Embryonic facial prominence (tissue), 1 donor: Measurements from ENCODE around the gene ARHGAP19.
"Not testable (repeated sequence)": the region's sequence is repeated elsewhere in the genome, so short reads cannot be mapped to it uniquely, and the experiment has no call there.

Experiments
- DNase-seq: peaks from one replicate; pipeline ENCODE4 v3.0.0-alpha.2; 2016; ENCODE audit errors: extremely low spot score

Gene ARHGAP19

DNA sequence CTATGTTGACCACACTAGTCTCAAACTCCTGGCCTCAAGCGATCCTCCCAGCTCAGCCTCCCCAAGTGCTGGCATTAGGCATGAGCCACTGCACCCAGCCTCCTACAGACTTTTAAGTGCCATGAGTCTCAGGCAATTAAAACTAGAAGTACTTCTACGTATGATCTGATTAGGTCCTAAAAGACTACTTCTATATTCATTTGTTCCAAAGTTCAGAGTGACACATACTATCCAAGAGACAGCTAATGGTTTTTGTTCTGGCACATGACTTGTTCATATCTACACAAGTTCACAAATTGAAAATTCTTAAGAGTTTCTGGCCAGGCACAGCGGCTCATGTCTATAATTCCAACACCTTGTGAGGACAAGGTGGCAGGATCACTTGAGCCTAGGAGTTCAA, 11.7 kb downstream of the ARHGAP19 start:
- no peak for DNase-seq

DNA sequence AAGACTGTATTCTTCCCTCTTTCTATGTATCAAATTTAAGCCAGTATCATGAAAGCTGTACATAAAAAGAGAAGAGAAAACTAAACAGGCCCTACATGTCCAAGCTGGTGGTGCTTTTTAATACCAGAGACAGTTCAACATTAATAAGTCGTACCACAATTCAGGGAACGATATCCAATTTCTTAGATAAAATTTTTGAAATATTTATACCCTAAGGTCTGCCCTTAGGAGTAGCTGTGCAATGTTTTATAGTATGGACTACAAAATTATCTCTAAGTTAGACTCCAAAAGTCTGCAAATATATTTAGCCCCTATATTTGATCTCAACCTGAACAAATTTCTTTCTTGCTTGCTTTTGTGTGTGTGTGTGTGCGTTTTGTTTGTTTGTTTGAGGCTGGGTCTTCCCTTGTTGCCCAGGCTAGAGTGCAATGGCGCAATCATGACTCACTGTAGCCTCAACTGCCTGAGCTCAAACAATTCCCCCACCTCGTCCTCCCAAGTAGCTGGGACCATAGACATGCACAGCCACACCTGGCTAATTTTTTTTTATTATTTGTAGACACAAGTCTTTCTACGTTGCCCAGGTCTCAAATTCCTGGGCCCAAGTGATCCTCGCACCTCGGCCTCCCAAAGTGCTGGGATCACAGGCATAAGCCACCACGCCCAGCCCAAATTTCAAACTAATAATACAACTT, 13.2 kb downstream of the ARHGAP19 start:
- no peak for DNase-seq

DNA sequence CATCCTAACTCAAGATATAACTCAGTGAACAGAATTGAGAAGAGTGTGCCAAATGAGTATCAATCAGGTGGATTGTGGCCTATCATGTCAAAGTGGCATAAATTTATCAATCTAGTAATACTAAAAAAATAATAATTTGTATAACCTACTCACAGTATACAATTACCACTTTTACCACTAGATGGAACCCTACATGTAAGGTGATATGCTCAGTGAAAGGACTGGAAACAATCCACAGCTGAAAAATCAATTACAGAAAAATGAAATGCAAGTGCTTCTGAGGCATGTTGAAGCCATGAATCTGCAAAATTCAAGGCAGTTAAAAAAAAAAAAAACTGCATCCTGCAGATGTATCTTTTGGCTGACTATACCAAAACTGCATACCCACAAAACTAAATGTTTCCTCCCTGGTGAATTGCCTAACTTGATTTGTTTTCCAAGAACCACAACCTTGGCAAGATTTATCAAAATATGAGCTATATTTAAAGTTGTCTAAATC, 13.9 kb downstream of the ARHGAP19 start:
- peak; percentile 83 for DNase-seq

DNA sequence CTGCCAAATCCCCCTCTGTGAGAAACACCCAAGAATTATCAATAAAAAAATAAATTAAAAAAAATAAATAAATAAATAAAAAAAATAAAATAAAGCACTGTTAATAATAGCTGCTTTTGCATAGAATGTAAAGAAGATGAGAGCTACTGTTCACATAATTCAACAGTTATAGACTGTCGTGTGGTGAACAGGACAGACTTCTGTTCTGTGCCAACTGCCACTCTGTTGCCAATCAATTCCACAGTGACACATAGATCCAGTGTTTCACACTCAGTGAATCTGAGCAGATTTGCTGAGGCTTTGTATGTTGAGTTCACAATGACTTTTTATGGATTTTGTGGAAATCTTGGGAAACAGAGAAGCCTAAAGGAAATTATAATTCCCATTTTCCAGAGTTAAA, 14.9 kb downstream of the ARHGAP19 start:
- DNase-seq = no peak

DNA sequence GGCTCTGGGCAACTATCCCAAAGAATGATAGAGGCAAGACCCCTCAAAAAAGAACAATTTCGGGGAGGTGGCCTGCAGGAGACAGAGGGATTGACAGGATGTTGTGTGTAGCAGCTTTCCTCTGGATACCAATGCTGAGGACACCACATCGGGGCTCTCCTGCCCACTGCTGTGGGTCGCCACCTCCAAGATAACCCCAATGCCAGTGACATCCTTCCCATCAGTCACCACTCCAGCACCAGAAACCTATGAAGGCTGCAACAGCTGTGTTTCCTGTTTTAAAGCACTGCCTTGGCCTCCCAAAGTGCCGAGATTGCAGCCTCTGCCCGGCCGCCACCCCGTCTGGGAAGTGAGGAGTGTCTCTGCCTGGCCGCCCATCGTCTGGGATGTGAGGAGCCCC, 17.6 kb downstream of the ARHGAP19 start:
- DNase-seq = no peak

DNA sequence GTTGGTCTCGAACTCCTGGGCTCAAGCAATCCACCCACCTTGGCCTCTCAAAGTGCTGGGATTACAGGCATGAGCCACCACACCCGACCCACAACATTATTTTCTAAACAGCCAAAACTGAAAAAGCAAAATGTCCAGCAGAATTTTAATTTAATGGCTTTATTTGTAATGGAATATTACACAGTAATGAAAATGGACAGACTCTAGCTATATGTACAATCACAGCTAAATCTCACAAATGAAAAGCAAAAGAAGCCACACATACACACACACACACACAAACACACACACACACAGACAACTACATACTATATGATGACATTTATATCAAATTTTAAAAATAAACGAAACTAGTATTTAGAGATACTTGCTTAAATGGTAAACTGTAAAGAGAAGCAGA, 18.7 kb downstream of the ARHGAP19 start:
- no peak for DNase-seq

DNA sequence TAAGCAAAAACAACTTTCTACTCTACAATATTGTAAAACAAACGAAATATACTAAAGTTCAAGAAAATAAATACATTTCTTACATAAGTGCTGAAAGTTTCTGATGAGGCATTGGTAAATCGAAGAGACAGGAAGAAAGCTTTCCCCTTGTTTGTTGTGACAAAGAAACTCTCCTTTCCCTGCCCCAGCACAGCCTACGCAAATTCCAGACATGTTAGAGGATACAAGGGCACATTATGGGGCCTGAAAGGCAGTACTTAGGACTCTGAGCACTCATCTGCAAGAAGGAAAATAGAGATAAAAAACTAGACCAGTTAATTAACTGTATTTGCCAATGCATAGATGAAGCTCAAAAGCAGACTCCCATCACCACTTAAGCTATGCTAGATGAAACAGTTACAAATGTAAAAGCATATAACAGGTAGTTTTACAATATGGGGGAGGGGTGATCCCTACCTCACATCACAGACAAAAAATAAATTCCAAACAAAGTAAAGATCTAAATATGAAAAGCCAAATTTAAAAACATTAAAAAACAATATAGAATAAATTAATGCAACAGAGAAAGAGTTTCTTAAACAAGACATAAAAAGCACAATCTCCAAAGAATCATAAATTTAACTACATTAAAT, 21.8 kb downstream of the ARHGAP19 start:
- no peak for DNase-seq

DNA sequence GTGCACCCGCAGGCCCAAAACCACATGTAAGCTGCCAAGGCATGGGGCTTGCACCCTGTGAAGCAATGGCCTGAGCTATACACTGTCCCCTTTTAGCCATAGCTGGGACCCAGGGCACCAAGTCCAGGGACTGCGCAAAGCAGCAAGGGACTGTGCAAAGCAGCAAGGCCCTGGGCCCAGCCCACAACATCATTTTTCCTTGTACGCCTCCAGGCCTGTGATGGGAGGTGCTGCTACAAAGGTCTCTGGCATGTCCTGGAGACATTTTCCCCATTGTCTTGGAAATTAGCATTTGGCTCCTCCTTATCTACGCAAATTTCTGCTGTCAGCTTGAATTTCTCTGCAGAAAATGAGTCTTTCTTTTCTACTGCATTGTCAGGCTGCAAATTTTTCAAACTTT, 24.8 kb downstream of the ARHGAP19 start:
- DNase-seq = no peak

DNA sequence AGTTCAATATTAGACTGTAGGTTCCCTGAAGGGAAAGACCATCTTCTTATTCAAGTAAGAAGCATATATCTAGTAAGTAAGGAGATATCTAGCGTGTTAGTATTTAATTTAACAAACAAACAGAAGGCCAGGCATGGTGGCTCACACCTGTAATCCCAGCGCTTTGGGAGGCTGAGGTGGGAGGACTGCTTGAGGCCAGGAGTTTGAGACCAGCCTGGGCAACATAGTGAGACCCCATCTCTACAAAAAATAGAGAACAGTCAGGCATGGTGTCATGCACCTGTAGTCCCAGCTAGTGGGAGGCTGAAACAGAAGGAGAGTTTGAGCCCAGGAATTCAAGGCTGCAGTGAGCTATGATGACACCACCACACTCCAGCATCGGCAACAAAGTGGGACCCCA, 27.3 kb downstream of the ARHGAP19 start:
- not testable (repeated sequence) for DNase-seq

DNA sequence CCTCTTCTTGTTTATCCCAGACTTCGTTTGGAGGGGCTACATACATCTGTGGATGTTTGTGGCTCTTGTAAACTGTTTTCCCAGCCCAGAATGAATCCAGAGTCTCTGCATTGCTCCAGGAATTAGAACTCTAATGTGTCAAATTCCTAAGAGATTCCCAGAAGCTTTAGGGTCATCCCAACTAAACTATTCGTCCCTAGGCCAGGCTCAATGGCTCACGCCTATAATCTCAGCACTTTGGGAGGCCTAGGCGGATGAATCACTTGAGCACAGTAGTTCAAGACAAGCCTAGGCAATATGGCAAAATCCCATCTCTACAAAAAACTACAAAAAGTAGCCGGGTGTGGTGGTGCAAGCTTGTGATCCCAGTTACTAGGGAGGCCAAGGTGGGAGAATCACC, 28.5 kb downstream of the ARHGAP19 start:
- DNase-seq = no peak

DNA sequence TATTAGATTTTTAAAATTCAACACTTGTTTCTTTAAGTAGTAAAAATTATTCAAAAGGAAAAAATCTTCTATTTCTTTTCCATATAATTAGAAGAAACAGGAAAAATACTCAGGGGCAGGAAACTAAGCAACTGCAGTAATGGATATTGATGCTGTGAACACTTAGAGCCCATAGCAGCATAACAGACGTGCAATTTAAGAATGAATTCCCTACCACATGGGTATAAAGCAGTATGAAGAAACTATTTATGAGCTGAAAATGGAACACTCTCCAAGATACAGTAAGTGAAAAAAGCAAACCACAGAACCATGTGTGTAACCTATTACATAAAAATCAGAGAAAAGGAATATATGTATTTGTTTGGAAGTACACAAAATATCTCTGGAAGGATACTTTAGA, 30.8 kb downstream of the ARHGAP19 start:
- no peak for DNase-seq

DNA sequence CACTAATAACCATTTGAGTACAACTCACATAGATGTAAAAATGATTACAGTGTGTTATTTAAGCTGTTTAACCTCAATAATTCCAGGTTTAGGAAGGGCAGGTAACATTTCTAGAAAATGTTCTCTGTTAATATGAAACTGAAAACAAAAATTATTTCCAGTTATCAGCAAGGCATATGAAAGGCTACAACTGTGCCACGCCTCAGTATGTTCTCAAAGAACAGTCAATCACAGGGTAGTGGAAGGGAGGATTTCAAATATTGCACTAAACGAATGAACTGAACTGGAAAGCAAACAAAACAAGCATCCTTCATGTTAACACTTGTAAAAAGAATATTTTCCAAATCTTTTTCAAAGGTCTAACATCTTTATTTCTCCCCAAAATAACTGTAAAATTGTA, 31.3 kb downstream of the ARHGAP19 start:
- DNase-seq = no peak

DNA sequence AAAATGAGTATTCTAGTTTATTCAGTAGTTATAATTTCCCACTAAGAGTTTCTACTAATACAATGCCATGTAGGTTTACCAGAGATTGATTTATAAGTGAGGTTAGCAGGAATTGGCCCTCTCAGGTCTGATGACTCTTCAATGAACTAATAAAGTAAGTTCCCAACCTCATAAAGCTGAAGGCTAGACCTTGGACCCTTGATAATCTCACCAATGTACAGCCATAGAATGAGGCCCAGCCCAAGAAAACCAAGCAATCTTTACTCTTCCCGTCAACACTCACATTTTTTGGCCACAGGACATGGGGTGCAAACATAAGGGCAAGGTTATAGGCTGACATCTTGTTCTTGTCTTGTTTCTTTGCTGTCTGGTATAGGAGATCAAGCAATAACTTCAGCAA, 33.3 kb downstream of the ARHGAP19 start:
- DNase-seq = no peak

DNA sequence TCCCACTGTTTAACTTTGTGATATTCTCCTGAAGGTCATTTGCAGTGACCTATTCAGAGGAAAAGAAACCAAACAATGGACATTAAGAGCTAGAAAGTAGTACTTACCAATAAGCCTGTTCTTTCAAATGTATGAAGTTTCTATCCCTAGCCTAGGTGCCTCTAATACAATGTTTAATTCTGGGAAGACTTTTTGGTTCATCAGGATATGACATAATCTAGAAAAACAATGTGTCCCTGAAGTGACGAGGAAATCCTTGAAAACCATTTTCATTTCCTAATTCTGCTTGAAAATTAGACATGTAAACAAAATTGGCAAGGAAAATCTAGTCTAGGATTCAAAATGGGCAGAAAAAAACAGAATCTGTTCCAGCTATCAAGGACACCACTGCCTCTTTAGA, 36.1 kb downstream of the ARHGAP19 start:
- no peak for DNase-seq

DNA sequence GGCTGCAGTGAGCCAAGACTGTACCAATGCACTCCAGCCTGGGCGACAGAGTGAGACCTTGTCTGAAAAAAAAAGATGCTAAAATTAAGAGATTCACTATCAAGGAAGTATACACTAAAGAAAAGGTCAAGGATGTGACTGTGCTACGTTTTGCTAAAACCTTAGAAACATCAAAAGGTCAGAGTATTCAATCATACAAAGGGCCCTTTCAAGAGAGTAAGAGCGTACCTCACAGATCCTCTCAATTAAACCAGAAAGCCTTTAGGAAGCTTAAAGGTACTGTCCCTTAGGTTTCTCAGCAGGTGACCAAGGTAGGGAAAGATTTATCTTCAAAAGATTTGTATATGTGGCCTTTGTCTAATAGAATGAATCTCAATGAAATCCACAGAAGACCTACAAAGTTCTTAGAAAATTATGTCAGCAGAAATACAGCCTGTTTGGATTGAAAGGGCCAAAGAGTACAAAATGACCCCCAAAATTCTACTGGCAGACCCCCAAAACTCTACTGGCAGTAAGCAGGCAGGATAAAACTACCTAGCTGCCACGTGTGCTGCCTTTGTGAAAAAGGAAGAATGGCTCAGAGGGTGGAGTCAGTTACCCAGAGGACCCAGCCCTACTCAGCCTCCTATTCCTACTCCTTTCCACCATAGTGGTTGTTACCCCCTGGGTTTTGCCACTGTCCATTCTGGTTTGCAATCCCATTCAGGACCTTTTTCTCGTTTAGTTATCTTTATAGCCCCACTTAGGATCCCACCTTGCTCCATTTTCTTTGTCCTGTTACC, 36.7 kb downstream of the ARHGAP19 start:
- DNase-seq = no peak

DNA sequence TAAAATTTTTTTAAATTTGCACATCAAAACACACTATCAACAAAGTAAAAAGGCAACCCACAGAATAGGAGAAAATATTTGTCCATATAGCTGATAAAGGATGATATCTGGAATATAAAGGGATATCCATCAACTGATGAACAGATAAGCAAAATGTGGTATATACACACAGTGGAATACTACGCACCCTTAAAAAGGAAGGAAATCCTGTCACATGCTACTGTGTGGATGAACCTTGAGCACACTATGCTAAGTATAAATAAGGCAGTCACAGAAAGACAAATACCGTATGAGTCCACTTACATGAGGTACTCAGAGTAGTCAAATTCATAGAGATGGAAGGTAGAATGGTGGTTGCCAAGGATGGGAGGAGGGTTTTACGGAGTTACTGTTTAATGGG, 37.7 kb downstream of the ARHGAP19 start:
- DNase-seq = no peak

DNA sequence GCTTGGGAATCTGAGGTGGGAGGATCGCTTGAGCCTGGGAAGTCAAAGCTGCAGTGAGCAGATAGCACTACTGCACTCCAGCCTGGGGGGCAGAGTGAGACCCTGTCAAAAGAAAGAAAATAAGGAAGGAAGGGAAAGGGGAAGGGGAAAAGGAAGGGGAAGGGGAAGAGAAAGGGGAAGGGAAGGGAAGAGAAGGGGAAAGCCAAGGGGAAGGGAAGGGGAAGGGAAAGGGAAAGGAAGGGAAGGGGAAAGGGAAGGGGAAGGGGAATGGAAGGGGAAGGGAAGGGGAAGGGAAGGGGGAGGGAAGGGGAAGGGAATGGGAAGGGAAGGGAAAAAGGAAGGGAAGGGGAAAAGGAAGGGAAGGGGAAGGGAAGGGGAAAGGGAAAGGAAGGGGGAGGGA, 41.5 kb downstream of the ARHGAP19 start:
- DNase-seq = no peak

DNA sequence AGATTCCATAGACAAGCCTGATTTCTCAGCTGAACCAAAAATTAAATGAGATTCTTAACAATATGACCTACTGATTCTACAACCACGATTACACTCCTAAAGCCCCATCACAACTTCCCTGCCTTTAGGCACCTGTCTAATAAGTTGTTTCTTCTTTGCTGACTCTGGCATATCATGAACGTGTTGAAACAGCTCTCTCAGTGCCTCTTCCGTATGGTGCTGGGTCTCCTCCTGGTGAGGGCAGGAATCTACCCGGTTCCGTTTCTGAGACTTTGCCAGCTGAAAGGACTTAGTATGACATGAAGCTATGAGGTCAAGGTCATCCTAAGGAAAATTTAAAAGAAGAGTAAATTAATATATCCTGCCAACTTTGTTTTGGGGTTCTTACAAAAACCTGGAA, 48.6 kb downstream of the ARHGAP19 start:
- DNase-seq = no peak

DNA sequence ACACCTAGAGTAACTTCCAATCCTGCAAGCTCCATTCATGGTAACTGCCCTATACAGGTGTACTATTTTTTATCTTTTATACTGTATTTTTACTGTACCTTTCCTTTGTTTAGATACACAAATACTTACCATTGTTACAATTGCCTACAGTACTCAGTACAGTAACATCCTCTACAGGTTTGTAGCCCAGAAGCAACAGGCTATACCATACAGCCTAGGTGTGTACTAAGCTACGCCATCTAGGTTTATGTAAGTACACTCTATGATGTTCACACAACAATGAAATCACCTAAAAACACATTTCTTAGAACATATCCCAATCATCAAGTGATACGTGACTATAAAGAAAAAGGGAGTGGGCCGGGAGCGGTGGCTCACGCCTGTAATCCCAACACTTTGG, 53.6 kb downstream of the ARHGAP19 start:
- no peak for DNase-seq

DNA sequence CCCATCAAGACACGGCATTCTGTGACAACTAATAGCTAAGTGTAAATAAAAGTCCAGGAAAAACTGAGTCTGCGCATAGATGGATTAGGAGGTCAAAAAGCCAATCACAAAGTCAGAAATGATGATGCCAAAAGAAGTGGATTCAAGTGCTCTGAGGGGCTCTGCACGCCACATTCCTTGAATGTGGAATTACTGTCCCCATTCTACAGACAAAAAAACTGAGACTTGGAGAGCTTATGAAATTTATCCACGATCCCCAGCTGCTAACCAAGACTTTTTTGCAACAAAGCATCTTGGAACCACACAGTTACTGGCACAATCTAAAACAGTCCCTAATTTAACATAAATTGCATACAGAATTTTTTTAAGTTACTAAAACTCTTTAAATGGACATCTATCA, 57.1 kb downstream of the ARHGAP19 start:
- DNase-seq = no peak

DNA sequence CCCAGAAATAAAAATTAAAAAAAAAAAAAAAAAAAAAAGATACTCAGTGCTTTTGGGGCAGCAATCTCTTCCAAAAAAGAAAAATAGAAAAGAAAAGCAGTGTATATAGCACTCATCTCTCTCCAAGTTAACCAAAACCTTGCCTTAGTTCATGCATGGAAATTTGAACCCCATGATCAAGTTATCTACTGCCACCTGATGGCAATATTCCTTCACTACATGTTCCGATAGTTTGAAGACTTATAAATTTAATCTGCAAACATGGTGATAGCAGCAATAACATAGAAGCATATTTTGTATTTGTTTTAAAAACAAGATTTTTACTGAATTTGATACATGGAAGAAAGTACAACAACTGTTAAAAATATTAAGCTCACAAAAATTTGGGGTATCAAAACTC, 58.0 kb downstream of the ARHGAP19 start:
- no peak for DNase-seq

DNA sequence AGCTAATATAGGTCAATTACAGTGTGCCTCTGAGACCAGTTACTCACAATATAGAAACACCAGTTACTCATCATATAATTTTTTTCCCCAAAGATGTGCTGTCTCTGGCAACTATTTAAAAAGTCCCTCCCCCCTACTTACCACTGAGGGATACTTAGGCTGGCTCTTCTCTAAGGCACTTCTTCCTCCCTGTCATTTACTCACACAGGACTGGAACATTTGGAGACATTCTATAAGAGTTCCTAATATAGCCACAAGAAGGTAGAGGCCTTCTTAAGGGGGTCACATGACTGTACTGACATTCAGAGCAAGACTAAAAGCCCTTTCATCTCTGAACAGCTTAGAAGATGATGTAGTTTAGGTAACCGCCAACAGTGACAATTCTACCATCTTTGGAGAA, 62.3 kb downstream of the ARHGAP19 start:
- no peak for DNase-seq
